Activated T-helper 9 cell treated with anti-CD3 and anti-CD28 coated beads, Interleukin-2, amount 50 U/mL, for 16 hours (primary cell): ENCODE data around the gene TCTA.

Source experiments
- DNase-seq: peaks from one replicate; pipeline ENCODE4 v3.0.0-alpha.2; 2020; ENCODE audit warnings: low read depth

The TCTA gene

DNA sequence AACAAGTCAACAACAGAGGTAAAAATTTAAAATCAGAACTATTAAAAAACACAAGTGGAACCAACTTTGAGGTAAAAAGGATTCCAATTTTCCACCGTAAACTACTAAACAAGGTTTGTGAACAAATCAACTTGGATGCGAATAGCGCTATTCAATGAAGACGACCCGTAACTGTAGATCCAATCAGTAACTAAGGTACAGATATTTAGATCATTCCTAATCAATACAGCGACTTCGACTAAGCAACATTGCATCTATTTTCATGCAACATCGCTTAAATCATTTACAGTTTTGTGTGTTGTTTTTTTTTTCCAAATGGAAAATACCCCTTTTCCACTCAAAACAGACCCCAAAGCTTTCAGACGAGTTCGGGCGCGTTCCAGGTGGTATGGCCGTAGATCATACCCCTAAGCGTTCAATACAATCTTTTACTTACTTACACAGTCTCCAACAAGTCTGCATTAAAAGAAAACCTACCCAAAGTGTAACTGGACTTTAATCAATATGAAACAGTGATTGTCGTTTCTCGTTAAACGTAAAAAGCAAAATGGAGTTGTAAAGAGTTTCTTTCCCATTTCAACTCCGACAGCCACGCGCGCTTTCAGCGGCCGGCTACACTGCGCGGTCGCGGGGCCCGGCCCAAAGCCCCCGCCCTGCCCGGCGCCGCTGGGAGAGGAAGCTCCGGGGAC lies 1.2 kb upstream of the TCTA start:
- DNase-seq: no peak

DNA sequence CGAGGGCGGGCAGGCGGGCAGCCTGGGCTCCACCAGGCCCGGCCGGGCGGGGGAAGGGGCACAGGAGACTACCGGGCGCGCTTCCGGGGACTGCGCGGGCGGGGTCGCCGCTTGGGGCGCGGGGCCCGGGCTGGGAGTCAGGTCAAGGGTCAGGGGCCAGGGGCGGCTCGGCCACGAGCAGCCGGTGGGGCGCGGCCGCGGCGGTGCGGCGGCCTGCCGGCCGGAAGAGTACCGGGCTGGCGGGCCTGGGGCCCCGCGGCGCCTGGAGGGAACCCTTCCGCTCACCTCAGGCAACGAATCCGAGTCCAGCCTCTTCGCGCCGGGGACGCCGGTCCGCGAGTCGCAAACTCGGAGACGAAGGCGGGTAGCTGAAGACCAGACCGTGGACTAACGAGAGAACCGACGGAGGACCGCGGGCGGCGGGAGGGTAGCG lies 672 bp upstream of the TCTA start:
- peak; percentile 45 for DNase-seq

DNA sequence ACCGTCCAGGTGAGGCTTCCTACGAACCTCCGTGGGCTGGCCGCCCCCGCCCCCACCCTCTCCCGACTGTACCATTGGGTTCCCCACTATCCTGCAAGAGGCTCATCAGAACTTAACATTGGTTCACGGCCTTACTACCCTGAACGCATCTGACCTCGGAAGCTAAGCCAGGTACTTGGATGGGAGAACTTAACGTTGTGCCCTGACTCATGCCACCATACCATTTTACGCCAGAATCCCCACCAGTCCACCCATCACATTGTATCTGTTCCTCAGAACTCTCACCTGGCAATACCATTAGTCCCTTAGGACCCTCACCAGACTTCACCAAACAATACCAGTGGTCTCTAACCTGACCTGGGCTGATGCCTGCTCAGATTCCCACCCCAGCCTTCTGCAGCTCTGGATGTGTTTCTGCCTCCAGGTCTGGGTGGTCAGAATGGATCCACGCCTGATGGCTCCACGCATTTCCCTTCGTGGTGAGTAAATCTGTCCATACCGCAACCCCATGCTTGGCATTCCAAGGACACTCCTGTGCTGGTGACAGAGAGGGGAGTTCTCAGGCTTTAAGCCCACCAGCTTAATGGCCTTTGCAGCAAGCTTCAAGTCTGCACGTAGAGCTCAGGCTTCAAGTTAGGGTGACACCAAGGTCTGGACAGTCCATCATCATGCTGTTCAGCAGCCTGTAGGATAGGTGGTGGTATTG lies 562 bp downstream of the TCTA start:
- DNase-seq: no peak

DNA sequence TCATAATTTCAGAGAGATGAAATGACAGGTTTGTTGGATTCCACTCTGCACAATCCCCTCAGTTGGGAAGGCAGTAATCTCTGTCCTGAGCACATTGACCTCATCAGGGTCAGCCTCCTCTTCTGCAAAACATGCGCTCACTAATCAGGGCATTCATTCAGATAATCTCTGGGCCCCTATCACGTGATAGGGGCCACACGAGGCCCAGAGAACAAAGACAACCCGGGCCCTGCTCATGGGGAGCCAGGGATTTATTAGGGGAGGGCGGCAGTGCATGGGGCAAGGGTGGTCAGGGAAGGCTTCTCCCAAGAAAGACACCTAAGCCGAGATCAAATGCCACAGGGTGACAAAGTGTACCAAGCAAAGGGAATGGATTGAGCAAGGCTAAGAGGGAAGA lies 1.1 kb downstream of the TCTA start:
- DNase-seq: no peak

DNA sequence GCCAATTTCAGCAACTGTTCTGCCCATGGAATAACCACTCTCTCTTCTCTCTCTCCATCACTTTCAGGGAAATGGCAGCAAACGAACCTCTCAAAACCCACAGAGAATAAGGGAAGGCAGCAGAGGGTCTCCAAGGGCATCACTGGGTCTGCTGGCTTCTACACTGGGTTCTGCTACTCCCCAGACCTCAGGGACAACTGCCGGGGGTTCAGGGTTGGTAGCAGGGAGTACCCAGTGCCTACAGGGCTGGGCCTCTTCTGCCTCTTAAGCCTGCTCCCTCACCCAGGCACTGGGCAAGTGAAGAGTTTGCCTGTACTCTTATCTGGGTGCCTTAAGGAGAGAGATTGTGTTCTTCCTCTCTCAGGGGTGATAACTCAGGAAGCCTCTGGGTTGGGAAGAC lies 2.5 kb downstream of the TCTA start:
- no peak for DNase-seq

DNA sequence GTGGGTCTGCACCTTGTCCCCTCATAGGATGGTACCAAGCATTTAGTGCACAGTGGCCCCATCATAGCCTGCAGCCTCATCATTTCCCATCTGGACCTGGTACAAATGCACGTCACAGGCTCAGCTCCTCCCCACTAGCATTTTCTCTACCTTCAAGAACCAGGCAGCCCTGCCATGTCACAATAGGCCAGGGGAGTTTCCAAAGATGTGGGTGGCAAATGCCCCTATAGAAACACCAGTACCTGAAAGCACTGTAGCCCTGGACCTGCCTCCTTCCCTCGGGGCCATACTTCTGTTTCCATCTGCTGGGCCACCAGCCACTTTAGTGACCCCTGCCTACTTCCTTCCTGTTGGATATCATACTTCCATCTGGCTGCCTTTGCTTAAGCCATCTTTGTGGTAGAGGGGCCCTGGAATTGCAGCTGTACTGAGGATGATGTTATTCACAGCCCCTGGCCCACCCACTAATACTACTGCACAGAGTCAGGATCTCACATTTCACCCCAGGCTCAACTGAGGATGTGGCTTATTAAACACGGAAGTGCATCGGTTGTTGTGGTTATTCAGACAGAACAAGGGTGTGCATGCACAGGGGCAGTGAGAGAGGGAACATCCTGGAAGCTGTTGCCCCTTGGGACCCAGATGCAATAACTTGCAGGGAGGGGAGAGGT lies 3.8 kb downstream of the TCTA start:
- DNase-seq: peak; percentile 47

DNA sequence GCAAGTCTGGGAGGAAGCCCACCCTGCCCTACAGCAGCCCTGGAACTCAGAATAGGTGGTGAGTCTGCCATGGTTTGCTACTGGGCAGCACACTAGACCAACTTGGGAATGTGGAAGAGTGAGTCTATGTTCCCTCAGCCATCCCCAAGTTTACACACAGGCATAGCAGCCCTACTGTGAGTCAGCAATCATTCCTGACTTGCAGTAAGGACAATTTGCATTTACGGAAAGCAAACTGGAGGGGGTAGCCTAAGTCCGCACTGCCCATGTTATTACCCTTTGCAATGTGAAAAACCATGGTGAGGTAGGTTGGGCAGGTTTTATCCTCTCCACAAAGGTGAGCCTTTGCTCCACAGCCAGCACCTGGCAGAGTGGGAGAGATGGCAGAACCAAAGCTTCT lies 4.6 kb downstream of the TCTA start:
- no peak for DNase-seq

DNA sequence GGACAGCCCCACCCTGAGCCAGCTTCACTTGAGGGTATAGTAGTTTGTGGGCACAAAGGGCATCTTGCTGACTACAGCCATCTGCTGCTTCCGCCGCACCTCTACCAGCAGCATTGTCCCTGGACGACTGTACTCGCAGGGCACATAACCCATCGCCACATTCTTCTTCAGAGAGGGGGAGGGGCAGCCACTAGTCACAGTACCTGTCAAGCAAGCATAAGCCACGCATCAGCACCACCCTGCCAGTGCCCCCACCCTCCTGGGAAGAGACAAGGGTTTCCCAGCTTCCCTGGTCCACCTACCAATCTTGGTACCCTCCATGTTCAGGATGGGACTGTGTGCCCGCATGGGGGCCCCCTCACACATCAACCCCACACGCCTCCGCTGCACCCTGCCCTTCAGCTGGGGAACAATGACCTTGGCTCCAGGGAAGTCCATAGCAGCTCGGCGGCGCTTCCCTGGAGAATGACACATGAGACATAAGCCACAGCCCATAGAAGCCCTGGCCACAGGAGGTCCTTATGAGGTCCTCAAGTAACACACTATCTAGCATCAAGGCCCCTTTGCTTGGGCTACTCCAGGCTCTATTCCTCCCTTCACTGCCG lies 5.4 kb downstream of the TCTA start:
- DNase-seq: no peak

DNA sequence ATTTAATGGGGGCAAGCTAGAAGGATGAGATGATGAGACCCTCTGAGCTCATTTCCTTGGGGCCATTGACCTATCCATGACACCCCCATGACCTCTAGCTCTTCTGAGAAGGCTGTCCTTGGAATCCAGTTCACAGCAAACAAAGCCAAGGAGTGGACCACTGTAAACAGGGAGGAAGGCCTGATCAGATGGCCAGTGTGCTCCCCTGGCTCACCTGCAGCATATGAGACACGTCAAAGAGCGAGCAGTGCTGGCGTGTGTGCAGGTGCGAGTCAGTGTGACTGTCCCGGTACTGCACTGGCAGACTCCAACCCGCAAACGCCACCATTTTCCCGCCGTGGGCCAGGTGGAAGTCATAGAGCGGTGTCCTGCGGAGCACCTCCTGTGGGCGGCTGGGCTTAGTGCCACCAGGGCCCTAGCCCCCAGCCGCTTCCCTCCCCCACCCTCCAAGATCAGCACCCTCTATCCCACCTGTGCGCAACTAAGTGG lies 9.7 kb downstream of the TCTA start:
- no peak for DNase-seq

DNA sequence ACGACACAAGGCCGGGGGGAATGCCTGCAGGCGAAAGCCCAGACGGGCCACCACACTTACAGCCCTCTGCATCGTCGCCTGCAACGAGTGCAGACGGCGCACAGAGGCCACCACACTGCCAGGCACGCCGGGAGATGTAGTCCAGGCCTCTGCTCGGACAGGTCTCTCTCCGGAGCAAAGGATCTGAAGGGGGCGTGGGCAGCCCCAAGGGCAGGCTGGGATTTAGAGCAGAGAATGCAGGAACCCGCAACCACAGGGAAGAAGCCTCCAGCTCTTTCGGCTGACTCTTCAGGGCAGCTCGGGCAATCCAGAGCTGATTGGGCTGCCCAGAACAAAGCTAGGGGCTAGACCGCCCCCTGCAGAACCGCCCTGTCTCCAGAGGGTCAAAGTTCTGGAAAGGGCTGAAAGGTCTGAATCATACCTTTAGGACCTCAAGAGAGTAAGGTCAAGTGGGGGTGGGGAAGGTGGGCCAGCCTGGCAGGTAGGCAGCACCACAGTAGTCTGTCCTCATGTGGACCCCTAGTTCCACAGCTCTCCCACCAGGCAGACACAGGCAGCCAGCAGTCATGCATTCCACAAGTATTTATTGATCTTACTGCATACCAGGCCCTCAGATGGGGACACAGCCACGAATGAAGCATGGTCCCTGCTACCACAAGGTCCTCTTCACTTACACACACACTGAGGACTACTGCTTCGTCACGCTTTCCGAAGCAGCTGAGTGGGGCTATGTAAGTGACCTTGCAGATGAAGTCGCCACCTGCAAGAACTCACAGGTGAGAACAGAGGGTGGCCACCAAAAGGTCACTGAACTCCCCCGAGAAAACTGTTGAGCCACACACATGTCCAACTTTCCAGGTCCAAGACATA lies 10.4 kb downstream of the TCTA start, which contains the start of gene AMT:
AMT (minus strand) TSS at position 95 of the 870 bp plus-strand sequence; CDS start at position 72, 23 bp downstream.
- DNase-seq: no peak

DNA sequence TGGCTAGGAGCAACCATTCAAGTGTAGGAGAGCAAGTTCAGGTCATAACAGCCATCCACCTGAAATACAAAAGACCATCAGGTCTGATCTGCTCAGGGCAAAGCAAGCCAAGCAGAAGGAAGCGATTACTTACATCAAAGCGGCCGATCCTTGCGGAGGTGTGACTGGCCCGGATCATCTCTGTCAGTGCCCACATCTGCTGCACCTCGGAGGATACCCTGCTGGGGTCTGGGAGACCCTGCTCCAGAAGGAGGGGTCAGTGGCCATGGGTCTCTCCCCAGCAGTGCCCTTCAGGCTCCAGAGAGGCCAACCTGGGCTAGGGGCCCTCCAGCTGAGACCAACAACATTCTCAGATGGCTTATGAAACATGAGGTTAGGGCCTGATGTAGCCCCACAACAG lies 12.6 kb downstream of the TCTA start:
- DNase-seq: no peak

DNA sequence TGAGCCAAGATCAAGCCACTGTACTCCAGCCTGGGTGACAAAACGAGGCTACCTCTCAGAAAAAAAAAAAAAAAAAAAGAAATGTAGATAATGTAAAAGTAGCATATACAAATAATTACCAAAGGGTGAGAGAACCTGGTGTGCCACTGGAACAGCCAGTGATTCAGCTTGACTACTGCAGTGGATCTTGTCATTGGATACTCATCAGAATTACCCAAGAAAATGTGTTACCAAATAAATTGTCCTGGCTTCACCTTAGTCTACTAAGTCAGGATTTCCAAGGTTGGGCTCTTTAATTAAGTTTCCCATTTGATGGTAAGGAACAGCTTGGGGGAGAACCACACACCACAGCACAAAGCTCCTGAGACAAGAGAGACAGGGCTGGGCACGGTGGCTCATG lies 15.4 kb downstream of the TCTA start:
- no peak for DNase-seq

DNA sequence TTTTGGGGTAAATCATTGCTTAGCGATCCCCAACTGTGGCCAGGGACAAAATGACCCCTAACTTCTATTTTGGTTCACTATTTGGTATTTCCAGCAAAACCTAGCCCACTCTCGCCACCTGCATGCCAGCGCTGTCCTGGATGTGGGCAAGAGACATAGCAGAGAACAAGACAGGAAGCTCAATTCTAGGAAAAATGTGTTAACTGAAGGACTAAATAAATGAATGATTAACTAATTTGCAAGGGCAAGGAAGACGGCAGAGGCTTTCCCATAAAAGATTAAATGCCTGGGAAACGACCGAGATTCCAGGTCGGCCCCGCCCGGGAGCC lies 16.5 kb downstream of the TCTA start:
- DNase-seq: no peak

DNA sequence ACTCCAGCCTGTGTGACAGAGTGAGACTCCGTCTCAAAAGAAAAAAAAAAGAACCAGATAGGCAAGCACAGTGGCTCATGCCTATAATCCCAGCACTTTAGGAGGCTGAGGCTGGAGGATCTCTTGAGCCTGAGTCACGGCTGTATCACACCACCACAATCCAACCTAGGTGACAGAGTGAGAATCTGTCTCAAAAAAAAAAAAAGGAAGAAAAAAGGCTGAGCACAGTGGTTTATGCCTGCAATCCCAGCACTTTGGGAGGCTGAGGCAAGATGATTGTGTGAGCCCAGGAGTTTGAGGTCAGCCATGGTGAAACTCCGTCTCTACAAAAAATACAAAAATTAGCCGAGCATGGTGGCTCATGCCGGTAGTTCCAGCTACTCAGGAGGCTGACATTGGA lies 22.5 kb downstream of the TCTA start:
- no peak for DNase-seq

DNA sequence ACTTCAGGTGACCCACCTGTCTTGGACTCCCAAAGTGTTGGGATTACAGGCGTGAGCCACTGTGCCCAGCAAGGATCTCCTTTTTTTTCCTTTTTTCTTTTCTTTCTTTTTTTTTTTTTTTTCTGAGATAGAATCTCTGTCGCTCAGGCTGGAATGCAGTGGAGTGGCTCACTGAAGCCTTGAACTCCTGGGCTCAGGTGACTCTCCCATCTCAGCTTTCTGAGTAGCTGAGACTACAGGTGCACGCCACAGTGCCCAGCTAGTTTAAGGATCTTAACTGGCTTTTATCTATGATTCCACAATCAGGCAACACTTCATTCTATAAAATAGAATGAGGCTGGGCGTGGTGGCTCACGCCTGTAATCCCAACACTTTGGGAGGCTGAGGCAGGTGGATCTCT lies 33.2 kb downstream of the TCTA start:
- no peak for DNase-seq

DNA sequence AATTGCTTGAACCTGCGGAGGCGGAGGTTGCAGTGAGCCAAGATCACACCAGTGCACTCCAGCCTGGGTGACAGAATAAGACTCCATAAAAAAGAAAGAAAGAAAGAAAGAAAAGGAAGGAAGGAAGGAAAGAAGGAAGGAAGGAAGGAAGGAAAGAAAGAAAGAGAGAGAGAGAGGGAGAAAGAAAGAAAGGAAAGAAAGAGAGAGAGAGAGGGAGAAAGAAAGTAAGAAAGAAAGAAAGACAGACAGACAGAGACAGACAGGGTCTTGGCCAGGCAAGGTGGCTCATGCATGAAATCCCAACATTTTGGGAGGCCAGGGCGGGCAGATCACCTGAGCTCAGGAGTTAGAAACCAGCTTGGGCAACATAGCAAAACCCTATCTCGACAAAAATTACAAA lies 41.4 kb downstream of the TCTA start:
- DNase-seq: no peak

DNA sequence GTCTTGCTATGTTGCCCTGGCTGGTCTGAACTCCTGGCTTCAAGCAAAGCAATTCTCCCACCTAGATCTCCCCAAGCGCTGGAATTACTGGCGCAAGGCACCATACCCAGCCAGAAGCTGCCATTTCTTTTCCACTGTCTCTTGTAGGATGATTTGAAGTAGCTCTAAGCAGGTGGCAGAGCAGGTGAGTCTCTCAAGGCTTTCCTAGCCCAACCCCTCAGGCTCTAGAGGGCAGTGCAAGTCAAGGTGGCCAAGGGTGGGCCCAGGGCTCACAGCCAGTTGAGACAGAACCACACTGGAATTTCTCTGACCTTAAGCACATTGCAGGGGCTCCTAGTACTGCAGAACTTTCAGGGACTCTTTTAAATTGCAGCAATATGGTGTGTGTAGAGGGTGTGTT lies 42.2 kb downstream of the TCTA start:
- DNase-seq: no peak

DNA sequence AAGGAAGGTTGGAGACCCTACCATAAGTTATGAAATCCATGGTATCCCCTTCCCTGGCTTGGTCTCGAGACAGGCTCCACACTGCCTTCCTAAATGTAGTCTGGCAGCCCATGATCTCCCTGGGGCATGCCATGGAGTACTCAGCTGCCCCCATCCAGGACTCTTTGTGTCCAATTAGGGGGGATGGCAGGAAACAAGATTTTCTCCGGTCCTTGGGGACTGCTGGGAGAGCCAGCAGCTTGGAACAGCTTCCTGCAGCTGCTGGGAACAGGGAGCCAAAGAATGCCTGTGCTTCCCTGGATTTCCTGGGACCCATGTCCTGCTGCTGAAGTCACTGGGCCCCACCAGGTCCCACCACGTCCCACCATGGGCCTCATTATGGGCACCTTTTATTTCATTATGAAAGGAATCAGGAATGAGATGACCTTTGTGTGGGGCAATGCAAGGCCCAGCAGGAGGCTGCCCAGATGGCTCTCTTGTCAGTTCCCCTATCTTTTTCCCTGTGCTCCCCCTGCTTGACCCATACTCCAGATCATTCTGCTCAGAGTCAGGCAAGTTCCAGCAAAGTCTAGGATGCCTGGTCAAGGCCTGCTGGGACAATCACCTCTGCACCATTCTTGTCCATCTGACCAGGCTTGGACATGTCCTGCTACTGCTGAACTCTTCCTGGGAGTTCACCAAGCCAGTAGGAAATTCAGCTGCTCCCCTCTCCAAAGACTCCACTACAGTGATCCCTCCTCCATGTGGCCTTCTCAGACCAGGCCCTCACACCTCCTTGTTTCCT lies 42.9 kb downstream of the TCTA start:
- DNase-seq: no peak

DNA sequence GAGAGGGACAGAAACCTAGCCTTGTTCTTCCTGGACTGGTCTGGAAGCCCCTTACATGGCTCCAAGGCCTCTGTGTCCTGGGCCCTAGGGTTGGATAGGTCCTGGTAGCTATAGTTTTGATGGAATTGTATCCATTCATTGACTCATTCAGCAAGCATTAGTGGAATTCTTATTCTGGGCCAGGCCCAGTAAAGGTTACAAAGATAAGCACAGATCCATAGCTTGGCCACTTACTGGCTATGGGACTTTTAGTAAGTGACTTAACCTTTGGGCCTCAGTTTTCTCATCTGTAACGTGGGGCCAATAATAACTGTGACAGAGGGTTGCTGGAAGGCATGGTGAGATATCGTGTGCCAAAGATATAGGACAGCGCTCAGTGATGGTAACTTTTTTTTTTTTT lies 44.2 kb downstream of the TCTA start:
- DNase-seq: no peak

DNA sequence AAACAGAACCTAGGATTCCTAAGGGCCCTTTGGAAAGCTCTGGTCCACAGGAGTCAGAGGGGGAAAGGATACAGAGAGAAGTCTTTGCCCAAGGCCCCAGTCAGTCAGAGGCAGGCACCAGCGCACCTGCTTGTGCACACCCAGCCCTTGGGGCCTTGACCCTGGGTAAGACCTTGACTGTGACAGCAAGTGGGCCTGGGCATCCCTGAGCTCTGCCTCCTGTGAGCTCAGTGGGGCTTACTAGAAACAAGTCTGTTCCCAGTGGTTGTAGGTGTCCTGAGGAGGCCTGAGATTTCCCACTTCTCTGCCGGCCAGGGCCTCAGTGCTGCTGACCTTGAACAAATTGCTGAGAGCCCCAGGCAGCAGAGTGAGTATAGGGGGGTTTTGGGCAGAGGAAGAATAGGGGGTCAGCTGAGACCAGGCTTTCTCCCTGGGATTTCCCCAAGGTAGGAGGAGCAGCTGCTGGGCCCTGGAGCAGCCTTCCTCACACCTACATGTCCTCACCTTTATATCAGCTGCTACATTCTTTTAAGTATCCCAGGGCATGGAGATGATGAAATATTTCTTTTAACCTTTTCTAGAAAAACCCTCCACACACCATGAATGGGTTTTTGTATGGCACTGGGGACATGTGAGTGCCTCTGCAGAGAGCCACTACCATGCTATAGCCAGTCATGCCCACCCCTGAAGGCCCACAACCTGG lies 48.1 kb downstream of the TCTA start:
- no peak for DNase-seq
